HG02623 (cell line): ENCODE results near the gene SPAG16.

Source experiments
- ATAC-seq: cut with Tn5 transposase; IDR thresholded peaks from one replicate; pipeline ENCODE4 v1.9.1; 2021; ENCODE audit warnings: moderate library complexity; ENCODE audit not compliant: unreplicated experiment

The SPAG16 gene

GRCh38 chr2:214135966-214136365 is 851.7 kb downstream of the SPAG16 start:
- no peak for ATAC-seq

GRCh38 chr2:214138779-214139178 is 854.5 kb downstream of the SPAG16 start:
- no peak for ATAC-seq

GRCh38 chr2:214139630-214140284 is 855.5 kb downstream of the SPAG16 start:
- ATAC-seq, result no peak

- no peak for ATAC-seq
Measured at GRCh38 chr2:214156971-214157370, 872.7 kb downstream of the SPAG16 start.

GRCh38 chr2:214158851-214159250 is 874.6 kb downstream of the SPAG16 start:
- no peak for ATAC-seq

- no peak for ATAC-seq
Measured at GRCh38 chr2:214169281-214169680, 885.0 kb downstream of the SPAG16 start.

GRCh38 chr2:214169736-214170135 is 885.5 kb downstream of the SPAG16 start:
- ATAC-seq, result no peak

GRCh38 chr2:214174563-214174962 is 890.3 kb downstream of the SPAG16 start:
- ATAC-seq, result no peak

- no peak for ATAC-seq
Measured at GRCh38 chr2:214180071-214180470, 895.8 kb downstream of the SPAG16 start.

GRCh38 chr2:214180686-214181085 is 896.4 kb downstream of the SPAG16 start:
- ATAC-seq, result no peak

- no peak for ATAC-seq
Measured at GRCh38 chr2:214184461-214184860, 900.2 kb downstream of the SPAG16 start.

GRCh38 chr2:214185546-214185945 is 901.3 kb downstream of the SPAG16 start:
- no peak for ATAC-seq

- no peak for ATAC-seq
Measured at GRCh38 chr2:214192711-214193110, 908.4 kb downstream of the SPAG16 start.

GRCh38 chr2:214193943-214194342 is 909.7 kb downstream of the SPAG16 start:
- ATAC-seq, result no peak

GRCh38 chr2:214196260-214196659 is 912.0 kb downstream of the SPAG16 start:
- ATAC-seq, result no peak

GRCh38 chr2:214201892-214202291 is 917.6 kb downstream of the SPAG16 start:
- no peak for ATAC-seq

- ATAC-seq, result no peak
Measured at GRCh38 chr2:214203214-214203613, 919.0 kb downstream of the SPAG16 start.

GRCh38 chr2:214203744-214204289 is 919.6 kb downstream of the SPAG16 start:
- no peak for ATAC-seq

- no peak for ATAC-seq
Measured at GRCh38 chr2:214215107-214215506, 930.8 kb downstream of the SPAG16 start.

- no peak for ATAC-seq
Measured at GRCh38 chr2:214217136-214217535, 932.9 kb downstream of the SPAG16 start.

GRCh38 chr2:214217599-214217998 is 933.3 kb downstream of the SPAG16 start:
- ATAC-seq, result no peak

- no peak for ATAC-seq
Measured at GRCh38 chr2:214220251-214220650, 936.0 kb downstream of the SPAG16 start.

GRCh38 chr2:214226061-214226460 is 941.8 kb downstream of the SPAG16 start:
- ATAC-seq, result no peak
